GM23338 (cell line): ENCODE measurements around the gene C10orf53. TPM values are rescaled to one million over a fixed set of nuclear protein-coding genes. Genes with fewer than 3 reads are reported as not detected.

Source experiments
- ATAC-seq: fragments of 200-7000 bp; cut with Tn5 transposase; 3 replicates; pipeline ENCODE4 v1.9.1; 2020
- DNase-seq: peaks from one replicate; pipeline ENCODE4 v3.0.0-alpha.2; 2015; ENCODE audit warnings: low spot score
- H2AFZ ChIP-seq: fragments of 200-600 bp; sonication (generic); 2 replicates; pipeline ENCODE4 v1.8.0; 2016; ENCODE audit warnings: antibody characterized with exemption, mild to moderate bottlenecking, moderate library complexity
- H3F3A ChIP-seq: fragments of 200-600 bp; sonication (generic); replicated peaks from 2 replicates; pipeline ENCODE4 v1.8.0; 2017; ENCODE audit warnings: antibody characterized with exemption, mixed run types, low read depth
- H3K27ac ChIP-seq: fragments of 200-600 bp; sonication (generic); 2 replicates; pipeline ENCODE4 v1.6.1; 2016; ENCODE audit warnings: low read depth
- H3K27me3 ChIP-seq: fragments of 200-600 bp; sonication (generic); 2 replicates; pipeline ENCODE4 v1.8.0; 2016; ENCODE audit warnings: mild to moderate bottlenecking, mixed run types, moderate library complexity; ENCODE audit not compliant: insufficient read depth
- H3K36me3 ChIP-seq: fragments of 200-600 bp; sonication (generic); 2 replicates; pipeline ENCODE4 v1.8.0; 2016; ENCODE audit warnings: mild to moderate bottlenecking; ENCODE audit not compliant: insufficient read depth
- H3K4me1 ChIP-seq: fragments of 200-600 bp; sonication (generic); 2 replicates; pipeline ENCODE4 v1.8.0; 2016; ENCODE audit warnings: mild to moderate bottlenecking, moderate library complexity; ENCODE audit not compliant: insufficient read depth
- H3K4me2 ChIP-seq: fragments of 200-600 bp; sonication (generic); 2 replicates; pipeline ENCODE4 v1.7.1; 2017; ENCODE audit warnings: mixed run types
- H3K4me3 ChIP-seq: fragments of 200-600 bp; sonication (generic); 2 replicates; pipeline ENCODE4 v1.6.1; 2016; ENCODE audit warnings: mixed run types
- H3K79me2 ChIP-seq: fragments of 200-600 bp; sonication (generic); replicated peaks from 2 replicates; pipeline ENCODE4 v1.8.0; 2017; ENCODE audit warnings: mild to moderate bottlenecking; ENCODE audit not compliant: insufficient read depth
- H3K9me2 ChIP-seq: fragments of 200-600 bp; sonication (generic); 2 replicates; pipeline ENCODE4 v1.8.0; 2017; ENCODE audit not compliant: insufficient read depth
- H4K20me1 ChIP-seq: fragments of 200-600 bp; sonication (generic); replicated peaks from 2 replicates; pipeline ENCODE4 v1.8.0; 2017; ENCODE audit warnings: mild to moderate bottlenecking; ENCODE audit not compliant: insufficient read depth
- H3K27ac Mint-ChIP-seq: 2 replicates; pipeline ENCODE4 v1.8.0; 2020; ENCODE audit warnings: inconsistent platforms, mild to moderate bottlenecking, moderate library complexity, mixed read lengths
- H3K27me3 Mint-ChIP-seq: 3 replicates; pipeline ENCODE4 v1.8.0; 2022; ENCODE audit warnings: low read depth, mild to moderate bottlenecking, moderate library complexity, mixed read lengths, inconsistent platforms; ENCODE audit not compliant: insufficient read depth, poor library complexity
- H3K36me3 Mint-ChIP-seq: 3 replicates; pipeline ENCODE4 v1.8.0; 2021; ENCODE audit warnings: low read depth, mild to moderate bottlenecking, inconsistent platforms, moderate library complexity, mixed read lengths
- H3K4me1 Mint-ChIP-seq: 3 replicates; pipeline ENCODE4 v1.8.0; 2020; ENCODE audit warnings: mild to moderate bottlenecking, inconsistent platforms, mixed read lengths
- H3K4me3 Mint-ChIP-seq: 3 replicates; pipeline ENCODE4 v1.8.0; 2021; ENCODE audit warnings: moderate library complexity, mild to moderate bottlenecking, inconsistent platforms, mixed read lengths
- H3K9me3 Mint-ChIP-seq: 3 replicates; pipeline ENCODE4 v1.8.0; 2020; ENCODE audit warnings: moderate library complexity, mild to moderate bottlenecking, inconsistent platforms, mixed read lengths
- CREB1 ChIP-seq: fragments of 250-450 bp; sonication (Bioruptor Pico); IDR thresholded peaks from 2 replicates; pipeline ENCODE4 v1.5.0; 2020; ENCODE audit warnings: low read depth, mild to moderate bottlenecking, moderate library complexity
- ETS1 ChIP-seq: IDR thresholded peaks from 2 replicates; pipeline ENCODE4 v1.6.1; 2016; ENCODE audit warnings: antibody characterized with exemption
- EZH2 ChIP-seq: fragments of 200-600 bp; sonication (generic); IDR thresholded peaks from one replicate; pipeline ENCODE4 v1.8.0; 2017; ENCODE audit warnings: antibody characterized with exemption, mild to moderate bottlenecking, low read depth; ENCODE audit not compliant: unreplicated experiment
- EZH2phosphoT487 ChIP-seq: fragments of 200-600 bp; sonication (generic); IDR thresholded peaks from one replicate; pipeline ENCODE4 v1.8.1; 2018; ENCODE audit warnings: antibody characterized with exemption; ENCODE audit not compliant: unreplicated experiment
- JUNB ChIP-seq: IDR thresholded peaks from one replicate; pipeline ENCODE4 v1.6.1; 2016; ENCODE audit warnings: antibody characterized with exemption; ENCODE audit not compliant: unreplicated experiment
- NANOG ChIP-seq: IDR thresholded peaks from 2 replicates; pipeline ENCODE4 v1.6.1; 2016; ENCODE audit warnings: antibody characterized with exemption, borderline replicate concordance
- STAT1 ChIP-seq: IDR thresholded peaks from one replicate; pipeline ENCODE4 v1.6.1; 2016; ENCODE audit warnings: antibody characterized with exemption; ENCODE audit not compliant: unreplicated experiment
- ZNF331 ChIP-seq: fragments of 250-450 bp; sonication (Bioruptor Pico); IDR thresholded peaks from 2 replicates; pipeline ENCODE4 v1.5.0; 2020; ENCODE audit warnings: low read depth, mild to moderate bottlenecking, moderate library complexity
- polyA plus RNA-seq: library from polyadenylated mRNA; unstranded; fragments of >200 nt; fragmentation: Nextera tagmentation; extraction: Ambion mirVana; gene quantifications from 2 replicates; pipeline ENCODE4 v1.2.1, GENCODE V29; 2016
- total RNA-seq: library from RNA; depleted of rRNA; stranded (reverse); fragments of >200 nt; shearing (Covaris generic); gene quantifications from 2 replicates; pipeline ENCODE4 v1.2.3, GENCODE V29; 2014
- TF ChIP-seq, protein P1 (sequence below): IDR thresholded peaks from one replicate; pipeline ENCODE4 v1.6.1; 2018; ENCODE audit warnings: antibody characterized with exemption; ENCODE audit not compliant: unreplicated experiment

The C10orf53 gene
- total and polyA plus RNA-seq, 2 experiments from 2014 or later = not detected

GRCh38 chr10:49707585-49707984 lies 28.1 kb downstream of the C10orf53 start:
- no peak for DNase-seq
- H3K27me3 Mint-ChIP-seq = peaks cover 4% of the 10 kb centered on the region
- H3K4me3 Mint-ChIP-seq = no peak overlapping the region
- no peaks in the 10 kb centered on the region for H3K27me3 ChIP-seq
- H4K20me1 ChIP-seq = no peaks in the 10 kb centered on the region
- H3K27ac ChIP-seq = no peak overlapping the region
- no peak overlapping the region for H3K27ac Mint-ChIP-seq
- no peaks in the 10 kb centered on the region for H3F3A ChIP-seq
- no peak overlapping the region for H3K4me3 ChIP-seq
- no peak overlapping the region for H2AFZ ChIP-seq
- no peaks in the 10 kb centered on the region for H3K79me2 ChIP-seq
- H3K9me3 Mint-ChIP-seq = peaks cover 13% of the 10 kb centered on the region
- no peak for ATAC-seq
- H3K4me2 ChIP-seq = no peak overlapping the region
- no peaks in the 10 kb centered on the region for H3K36me3 ChIP-seq
- 0 out of 2 replicates have a peak, but pooled peaks cover 6% of the 10 kb centered on the region for H3K9me2 ChIP-seq
- H3K36me3 Mint-ChIP-seq = no peaks in the 10 kb centered on the region; the same call in 2 of the 3 replicates
- H3K4me1 ChIP-seq = no peaks in the 10 kb centered on the region
- H3K4me1 Mint-ChIP-seq = no peaks in the 10 kb centered on the region
- TF ChIP-seq, protein P1, sequence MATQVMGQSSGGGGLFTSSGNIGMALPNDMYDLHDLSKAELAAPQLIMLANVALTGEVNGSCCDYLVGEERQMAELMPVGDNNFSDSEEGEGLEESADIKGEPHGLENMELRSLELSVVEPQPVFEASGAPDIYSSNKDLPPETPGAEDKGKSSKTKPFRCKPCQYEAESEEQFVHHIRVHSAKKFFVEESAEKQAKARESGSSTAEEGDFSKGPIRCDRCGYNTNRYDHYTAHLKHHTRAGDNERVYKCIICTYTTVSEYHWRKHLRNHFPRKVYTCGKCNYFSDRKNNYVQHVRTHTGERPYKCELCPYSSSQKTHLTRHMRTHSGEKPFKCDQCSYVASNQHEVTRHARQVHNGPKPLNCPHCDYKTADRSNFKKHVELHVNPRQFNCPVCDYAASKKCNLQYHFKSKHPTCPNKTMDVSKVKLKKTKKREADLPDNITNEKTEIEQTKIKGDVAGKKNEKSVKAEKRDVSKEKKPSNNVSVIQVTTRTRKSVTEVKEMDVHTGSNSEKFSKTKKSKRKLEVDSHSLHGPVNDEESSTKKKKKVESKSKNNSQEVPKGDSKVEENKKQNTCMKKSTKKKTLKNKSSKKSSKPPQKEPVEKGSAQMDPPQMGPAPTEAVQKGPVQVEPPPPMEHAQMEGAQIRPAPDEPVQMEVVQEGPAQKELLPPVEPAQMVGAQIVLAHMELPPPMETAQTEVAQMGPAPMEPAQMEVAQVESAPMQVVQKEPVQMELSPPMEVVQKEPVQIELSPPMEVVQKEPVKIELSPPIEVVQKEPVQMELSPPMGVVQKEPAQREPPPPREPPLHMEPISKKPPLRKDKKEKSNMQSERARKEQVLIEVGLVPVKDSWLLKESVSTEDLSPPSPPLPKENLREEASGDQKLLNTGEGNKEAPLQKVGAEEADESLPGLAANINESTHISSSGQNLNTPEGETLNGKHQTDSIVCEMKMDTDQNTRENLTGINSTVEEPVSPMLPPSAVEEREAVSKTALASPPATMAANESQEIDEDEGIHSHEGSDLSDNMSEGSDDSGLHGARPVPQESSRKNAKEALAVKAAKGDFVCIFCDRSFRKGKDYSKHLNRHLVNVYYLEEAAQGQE = no peak
- no peak for TF ChIP-seq NANOG
- TF ChIP-seq STAT1 = no peak
- no peak for TF ChIP-seq CREB1 (CRISPR knock-in tag)
- no peak for TF ChIP-seq EZH2
- no peak for TF ChIP-seq ZNF331 (CRISPR knock-in tag)
- no peak for TF ChIP-seq JUNB
- no peak for TF ChIP-seq ETS1
- TF ChIP-seq EZH2phosphoT487 = no peak

- H2AFZ ChIP-seq = no peak overlapping the region
- ATAC-seq (no peak), DNase-seq (no peak)
- H3K27me3 ChIP-seq = no peaks in the 10 kb centered on the region
- no peaks in the 10 kb centered on the region for H4K20me1 ChIP-seq
- H3K79me2 ChIP-seq = no peaks in the 10 kb centered on the region
- no peak overlapping the region for H3K4me2 ChIP-seq
- Mint-ChIP-seq H3K4me1 (no peaks in the 10 kb centered on the region), H3K36me3 (peaks cover 9% of the 10 kb centered on the region), H3K9me3 (peaks cover 19% of the 10 kb centered on the region), H3K4me3 (no peak overlapping the region), H3K27me3 (no peaks in the 10 kb centered on the region), H3K27ac (no peak overlapping the region)
- no peak overlapping the region for H3K4me3 ChIP-seq
- peaks cover 4% of the 10 kb centered on the region; the same call in 1 of the 2 replicates for H3K36me3 ChIP-seq
- H3F3A ChIP-seq = no peaks in the 10 kb centered on the region
- H3K9me2 ChIP-seq = 0 out of 2 replicates have a peak, but pooled peaks cover 6% of the 10 kb centered on the region
- no peaks in the 10 kb centered on the region for H3K4me1 ChIP-seq
- TF ChIP-seq ZNF331 (CRISPR knock-in tag) (no peak), ETS1 (no peak), JUNB (no peak)
- no peak overlapping the region for H3K27ac ChIP-seq
Observed at GRCh38 chr10:49709934-49710333, 30.5 kb downstream of the C10orf53 start.
